NCI-H774 (cell line): ENCODE results near the gene FHAD1.

Source experiments
- DNase-seq: peaks from one replicate; lab custom pipeline; 2025; lab: John Stamatoyannopoulos, UW

The FHAD1 gene

DNA sequence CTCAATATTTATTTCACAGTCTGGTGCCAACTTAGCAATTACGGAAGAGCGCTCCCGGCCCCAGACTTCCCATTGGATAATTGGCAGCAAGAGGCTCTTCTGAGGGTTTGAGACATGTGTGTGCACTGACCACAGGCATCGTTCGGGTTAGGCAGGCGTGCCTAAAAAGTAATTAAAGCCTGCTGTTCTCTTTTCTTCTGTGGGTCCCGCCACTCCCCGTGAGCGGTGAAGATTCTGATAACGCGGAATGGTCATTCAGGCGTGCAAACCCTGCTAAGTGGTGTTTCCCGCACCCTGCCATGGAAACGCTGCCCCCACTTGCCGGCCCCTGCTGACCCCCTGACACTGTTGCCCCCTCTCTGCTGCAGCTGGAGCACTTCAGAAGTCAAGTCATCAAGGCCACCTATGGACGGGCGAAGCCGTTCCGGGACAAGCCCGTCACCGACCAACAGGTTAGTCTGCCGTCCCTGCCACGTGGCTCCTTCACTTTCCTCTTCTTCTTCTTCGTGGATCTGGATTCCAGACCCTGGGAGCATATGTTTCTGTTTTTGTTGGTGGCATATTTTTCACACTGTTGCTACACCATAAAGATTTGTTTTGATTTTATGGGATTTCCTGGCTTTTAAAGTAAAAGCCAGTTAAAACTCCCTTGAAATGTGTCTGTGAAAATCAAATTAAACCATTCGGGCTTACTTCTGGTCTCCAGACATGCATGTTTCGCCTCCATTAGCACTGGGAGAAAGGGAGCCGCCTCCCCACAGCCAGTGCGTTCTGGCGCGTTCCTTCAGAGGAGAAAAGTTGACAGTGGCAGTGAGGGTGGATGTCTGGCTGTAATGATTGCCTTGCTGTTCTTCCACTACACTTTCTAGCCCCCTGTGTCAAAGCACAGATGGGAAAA, 79.9 kb downstream of the FHAD1 start:
- no peak for DNase-seq

DNA sequence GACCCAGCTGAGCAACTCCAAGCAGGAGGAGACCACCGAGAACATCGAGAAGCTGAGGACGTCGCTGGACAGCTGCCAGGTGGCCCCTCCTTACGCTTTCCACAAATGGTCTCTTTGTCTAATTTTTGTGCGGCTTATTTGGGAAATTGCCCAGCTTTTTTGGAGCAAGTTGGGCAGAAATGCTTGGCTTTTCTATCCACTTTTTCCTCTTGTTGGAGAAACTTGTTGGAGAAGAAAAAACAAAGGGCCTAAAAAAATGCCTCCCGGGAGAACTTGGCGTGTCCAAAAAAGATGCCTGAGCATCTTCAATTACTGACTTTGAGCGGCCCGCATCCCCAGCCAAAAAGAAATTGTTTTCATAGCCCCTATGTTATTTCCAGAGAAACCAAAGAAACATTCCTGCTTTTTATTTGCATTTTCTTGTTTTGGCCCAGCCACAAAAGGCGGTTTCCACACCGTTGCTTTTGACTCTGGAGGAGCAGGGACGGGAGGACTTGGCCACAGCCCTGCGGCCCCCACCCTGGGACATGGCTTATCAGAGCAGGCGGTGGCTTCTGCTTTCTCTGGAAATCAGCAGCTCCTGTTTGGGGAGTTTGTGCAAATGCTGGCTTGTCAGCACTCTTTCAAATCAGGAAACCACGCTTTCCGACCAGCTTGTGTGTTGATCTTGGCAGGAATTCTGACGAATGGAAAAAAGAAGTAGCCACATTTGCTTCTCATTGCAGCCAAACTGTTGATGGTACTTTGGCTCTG, 81.5 kb downstream of the FHAD1 start:
- DNase-seq = no peak

DNA sequence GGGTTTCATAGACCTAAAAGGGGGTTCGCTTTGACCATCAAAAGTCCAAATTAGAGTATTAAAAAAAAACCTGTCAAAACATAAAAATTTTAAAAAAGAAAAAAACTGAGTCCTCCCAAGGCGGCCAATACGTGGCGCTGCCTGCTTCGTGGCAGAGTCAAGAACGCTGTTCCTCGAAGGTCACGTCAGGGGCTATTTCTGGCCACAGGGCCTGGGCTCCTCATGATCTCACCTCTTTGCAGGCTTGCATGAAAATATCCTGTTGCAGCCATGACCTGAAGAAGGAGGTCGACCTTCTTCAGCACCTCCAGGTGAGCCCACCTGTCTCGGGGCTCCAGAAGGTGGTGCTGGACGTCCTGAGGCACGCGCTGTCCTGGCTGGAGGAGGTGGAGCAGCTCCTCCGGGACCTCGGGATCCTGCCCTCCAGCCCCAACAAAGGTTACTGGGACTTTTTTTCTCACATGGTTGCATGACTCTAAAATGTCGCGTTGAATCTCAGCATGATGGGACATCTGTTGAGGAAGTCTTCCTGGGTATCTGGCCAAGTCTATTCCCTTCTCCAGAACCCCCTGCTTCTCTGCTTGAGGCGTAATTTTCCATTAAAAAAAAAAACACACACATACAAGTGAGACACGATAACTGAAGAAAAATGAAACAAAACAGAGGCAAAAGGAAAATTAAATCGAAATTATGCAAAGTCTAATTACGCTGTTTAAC, 82.2 kb downstream of the FHAD1 start:
- DNase-seq = no peak

DNA sequence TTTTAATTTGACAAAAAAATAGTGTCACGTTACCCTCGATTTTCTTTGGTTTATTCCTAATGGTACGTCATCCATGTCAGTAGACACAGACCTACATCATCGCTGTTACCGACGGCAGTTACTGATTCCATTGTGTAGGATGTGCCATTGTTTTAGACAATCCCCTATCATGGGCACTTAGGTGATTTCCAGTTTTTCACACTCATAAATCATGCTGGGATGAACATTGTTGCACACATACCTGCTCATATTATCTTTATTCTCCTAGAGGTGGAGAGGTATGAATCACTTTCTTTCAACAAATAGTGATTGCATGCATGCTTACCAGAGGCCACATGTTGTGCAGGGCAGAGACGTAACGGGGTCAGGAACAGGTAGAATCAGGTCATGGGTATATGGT, 83.0 kb downstream of the FHAD1 start:
- DNase-seq = no peak

DNA sequence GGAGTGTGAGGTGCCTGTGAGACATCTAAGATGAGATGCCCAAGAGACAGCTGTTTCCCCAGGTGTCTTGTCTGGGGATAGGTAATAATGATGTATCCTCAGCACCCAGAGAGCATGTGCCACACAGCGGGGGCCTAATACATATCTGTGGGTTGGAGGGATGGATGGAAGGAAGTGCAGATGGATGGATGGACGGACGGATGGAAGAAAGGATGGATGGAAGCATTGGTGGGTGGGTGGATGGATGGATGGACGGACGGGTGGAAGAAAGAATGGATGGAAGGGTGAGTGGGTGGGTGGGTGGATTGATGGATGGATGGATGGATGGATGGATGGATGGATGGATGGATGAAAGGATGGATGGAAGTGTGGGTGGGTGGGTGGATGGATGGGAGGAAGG, 84.2 kb downstream of the FHAD1 start:
- no peak for DNase-seq

DNA sequence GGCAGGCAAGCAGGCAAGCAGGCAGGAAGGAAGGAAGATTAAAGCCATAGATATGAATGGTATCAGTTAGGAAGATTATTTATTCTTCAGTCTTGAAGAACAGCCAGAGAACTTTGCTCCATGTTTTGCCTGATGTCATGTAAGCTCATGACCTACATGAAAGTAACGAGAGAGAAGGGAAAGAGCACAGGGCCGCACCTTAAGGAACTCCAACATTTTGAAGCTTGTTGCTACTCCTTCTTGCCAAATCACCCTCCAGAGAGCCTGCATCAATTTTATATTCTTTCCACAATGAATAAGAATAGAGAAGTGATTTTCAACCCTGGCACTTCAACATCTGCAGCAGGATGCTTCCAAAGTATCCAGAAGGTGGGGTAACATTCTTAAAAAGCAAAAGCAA, 84.7 kb downstream of the FHAD1 start:
- no peak for DNase-seq

DNA sequence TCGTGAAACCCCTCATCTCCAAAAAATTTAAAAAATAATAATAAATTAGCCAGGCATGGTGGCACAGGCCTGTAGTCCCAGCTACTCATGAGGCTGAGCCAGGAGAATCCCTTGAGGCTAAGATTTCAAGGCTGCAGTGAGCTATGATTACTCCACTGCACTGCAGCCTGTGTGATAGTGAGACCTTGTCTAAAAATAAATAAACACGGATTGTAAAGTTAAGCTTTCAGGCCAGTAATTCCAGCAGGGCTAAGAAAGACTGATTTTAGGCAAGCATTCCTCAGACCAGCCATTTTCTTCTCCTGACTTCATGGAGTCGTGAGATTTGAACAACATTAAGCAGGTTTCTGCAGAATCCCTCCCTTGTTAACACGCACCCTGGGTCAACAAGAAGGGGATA, 85.5 kb downstream of the FHAD1 start:
- no peak for DNase-seq

DNA sequence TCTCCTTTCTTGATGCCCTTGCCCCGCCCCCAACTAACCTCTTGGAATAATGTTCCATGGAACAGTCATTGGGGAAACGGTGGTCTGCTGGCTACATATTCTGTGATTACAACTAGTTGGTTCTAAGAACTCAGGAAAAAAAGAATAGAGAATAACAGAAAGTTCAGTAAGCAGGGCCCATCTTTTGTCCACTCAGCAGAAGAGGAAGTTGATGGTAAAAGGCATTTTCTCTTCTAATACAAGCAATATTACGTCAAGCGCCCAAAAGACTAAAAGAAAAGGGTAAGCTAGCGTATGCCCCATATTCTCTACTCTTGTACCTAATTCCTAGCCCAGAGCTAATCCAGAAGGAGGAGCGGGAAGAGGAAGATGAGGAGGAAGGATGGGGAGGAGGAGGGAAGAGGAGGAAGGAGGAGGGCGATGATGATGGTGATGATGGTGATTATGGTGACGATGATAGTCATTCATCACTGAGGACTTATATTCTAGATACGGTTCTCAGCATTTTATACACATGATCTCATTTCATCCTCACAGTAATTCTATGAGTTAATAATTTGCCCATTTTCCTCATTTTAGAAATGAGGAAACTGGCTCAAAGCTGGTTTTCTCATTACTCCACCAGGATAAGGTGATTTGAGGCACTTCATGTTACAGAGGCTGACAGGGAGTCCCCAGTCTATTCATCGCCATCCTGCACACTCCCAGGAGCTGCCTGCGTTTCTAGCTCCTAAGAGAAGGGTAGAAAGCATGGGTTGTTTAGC, 86.1 kb downstream of the FHAD1 start:
- no peak for DNase-seq

DNA sequence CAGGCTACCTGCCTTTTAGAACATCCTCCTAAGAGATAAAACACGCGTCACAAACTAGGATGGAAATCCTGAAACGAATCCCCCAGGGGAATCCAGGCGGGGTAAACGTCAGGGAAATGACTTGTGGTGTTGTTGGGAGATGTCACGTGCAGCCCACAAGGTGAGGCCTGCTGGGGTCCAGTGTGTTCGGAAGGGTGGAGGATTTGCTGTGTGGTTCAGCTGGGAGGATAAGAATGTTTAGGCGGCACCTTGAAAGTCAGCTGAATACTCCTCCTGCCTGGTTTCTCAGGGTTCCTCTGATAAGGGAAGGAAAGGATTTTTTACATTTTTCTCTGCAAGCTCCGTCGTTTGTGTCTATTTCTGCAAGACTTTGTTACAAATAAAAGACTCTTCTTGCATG, 88.0 kb downstream of the FHAD1 start:
- DNase-seq = no peak

DNA sequence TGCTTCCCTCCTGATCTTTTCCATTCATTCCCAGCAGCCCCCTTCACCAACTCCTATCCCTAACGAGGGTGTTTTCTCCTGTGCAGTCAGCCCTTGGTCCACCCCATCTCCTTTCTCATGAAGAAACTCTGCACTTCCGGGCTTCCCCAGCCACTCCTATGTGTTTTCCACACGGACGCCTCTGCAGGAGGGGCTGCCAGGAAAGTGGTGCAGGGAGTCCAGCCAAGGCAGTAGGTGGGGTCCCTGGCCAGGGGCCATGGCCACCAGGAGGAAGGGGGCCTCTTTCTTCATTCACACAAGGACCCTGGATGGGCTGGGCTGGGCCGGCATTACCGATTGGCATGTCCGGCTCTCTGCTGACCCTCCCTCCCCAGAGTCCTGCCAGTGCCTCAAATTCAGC, 89.8 kb downstream of the FHAD1 start:
- DNase-seq = no peak

DNA sequence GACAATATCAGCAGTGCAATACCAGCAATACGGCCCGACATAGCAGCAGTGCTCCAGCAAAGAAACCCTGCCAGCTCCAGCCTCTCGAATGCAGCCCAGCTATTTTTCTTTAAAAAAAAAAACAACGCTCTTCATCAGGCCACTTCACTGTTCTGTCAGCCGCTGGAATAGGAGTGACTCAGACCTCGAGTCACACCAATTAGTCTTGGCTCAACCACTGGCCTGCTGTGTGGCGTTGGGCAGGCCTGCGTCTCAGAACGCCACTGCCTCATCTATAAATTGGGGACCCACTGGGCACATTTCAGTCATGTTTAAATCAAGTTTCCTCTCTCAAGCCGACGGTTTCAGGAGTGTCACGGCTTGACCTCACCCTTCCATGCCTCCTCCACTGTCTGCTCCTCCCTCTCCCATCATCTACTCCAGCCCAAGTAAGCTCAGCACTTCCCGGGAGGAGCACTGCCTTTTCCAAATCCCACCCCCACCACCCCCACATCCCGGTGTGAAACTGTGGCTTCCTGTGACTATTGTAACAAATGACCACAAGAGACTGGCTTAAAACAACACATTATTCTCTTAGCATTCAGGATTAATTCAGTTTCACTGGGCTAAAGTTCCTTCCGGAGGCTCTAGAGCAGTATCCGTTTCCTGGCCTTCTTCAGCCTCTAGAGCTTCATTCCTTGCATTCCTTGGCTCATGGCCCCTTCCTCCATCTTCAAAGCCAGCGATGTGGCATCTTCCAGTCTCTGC, 90.8 kb downstream of the FHAD1 start:
- no peak for DNase-seq

DNA sequence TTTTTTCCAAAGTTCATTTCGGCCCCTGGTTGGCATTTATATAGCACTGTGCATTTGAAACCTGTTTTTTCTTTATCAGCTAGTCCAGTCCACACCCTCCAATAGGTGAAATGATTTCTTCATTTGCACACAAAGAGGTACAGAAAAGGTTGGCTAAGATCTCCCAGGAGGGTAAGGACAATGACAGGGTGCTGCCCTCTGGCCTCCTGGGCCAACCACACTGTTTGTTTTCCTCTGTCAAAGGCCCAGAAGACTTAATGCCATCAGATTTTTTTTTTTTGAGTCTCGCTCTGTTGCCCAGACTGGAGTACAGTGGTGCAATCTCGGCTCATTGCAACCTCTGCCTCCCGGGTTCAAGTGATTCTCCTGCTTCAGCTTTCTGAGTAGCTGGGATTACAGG, 92.5 kb downstream of the FHAD1 start:
- no peak for DNase-seq

DNA sequence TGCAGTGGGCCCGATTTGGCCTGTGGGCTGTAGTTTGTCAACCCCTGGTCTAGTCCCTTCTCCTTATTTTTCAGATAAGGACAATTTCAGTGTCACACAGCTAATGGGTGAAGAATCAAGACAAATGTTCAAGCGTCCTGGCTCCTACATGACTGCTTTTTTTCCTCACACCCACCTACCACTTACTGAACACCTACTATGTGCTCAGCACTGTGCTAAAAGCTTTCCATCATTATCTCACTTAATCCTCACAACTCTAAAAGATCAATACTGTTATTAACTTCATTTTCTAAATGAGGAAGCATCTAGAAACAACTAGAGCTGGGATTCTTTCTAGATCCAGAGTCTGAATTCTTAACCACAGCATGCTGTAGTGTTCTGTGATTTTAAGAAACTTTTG, 94.2 kb downstream of the FHAD1 start:
- DNase-seq = no peak

DNA sequence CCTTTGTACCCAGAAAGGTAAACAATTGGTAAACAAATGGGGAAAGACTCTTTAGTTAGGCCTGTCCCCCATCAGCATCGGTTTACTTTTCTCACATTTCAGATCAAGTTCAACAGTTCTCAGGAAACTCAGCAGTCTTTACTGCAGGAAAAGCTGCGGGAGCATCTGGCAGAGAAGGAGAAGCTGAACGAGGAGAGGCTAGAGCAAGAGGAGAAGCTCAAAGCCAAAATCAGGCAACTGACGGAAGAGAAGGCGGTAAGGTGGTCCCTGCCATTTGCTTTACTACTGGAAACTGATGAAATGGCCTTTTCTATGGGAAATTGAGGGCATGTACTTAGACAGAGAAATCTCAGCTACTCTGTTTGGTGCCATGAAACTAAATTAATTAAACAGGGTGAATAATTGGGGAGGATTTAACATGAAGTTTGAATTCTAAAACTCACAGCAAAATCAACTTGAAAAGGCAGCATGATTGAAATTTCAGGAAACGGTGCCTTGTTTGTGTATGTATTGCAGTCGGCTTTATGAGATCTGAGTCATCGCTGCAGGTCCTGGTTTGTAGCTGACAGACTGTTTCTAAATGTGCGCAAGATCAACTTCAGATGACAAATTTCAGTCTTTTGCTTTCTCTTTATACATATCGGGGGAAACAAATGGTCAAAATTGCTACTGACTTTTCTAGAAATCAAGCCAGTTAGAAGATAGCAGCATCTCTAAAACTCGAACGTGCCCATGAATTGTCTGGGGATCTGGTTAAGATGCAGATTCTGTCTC, 94.8 kb downstream of the FHAD1 start:
- DNase-seq = no peak

DNA sequence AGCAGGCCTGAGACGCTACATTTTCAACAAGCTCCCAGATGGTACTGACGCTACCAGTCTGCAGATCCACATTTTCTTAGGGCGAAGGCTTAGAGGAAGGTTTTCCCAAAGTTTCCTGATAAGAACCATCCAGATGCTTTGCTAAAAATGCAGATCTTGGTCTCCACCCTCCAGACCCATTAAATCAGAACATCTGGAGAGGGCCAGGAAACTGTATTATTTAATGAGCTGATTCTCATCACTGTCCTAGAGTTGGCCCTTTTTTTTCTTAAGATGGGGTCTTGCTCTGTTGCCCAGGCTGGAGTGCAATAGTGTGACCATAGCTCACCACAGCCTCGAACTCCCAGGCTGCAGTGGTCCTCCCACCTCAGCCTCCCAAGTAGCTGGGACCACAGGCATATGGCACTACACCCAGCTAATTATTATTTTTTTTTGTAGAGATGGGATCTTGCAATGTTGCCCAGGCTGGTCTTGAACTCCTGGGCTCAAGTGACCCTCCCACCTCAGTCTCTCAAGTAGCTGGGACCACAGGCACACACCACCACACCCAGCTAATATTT, 95.5 kb downstream of the FHAD1 start:
- DNase-seq = no peak

DNA sequence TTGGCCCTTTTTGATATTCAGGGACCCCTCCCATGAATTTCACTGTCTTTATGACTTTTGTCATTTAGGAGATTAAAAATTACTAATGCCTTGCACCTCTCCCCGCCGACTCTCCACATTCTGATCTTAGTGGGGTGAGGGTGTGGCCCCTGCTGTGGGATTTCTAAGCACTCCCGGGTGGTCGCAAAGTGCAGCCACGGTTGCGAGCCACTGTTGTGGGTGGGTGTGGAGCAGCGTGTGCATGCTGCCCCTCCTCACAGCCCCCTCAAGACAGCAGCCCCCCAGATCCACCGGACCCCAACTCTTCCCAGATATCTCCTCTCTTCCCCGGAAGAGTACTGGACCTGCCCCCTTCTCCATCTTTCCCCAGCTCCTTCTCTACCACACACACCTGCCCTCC, 96.1 kb downstream of the FHAD1 start:
- no peak for DNase-seq

DNA sequence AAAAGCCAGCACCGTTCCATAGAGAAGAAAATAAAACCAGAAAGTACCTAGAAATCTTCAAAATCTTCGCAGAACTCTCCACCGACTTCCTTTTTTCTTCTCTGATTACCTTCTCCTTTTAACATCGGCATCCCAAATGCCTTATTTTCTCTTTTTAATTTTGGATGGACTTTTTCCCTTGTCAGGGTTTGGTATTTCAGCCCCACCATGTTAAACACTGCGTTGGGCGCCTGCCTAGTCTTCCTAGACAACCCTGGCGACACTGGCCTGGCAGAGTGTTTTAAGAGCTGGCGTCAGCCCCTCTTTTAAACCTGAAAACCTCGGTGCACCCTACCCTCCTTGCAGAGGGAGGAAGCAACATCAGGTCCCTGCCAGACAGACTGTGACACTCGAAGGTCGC, 96.7 kb downstream of the FHAD1 start:
- no peak for DNase-seq

DNA sequence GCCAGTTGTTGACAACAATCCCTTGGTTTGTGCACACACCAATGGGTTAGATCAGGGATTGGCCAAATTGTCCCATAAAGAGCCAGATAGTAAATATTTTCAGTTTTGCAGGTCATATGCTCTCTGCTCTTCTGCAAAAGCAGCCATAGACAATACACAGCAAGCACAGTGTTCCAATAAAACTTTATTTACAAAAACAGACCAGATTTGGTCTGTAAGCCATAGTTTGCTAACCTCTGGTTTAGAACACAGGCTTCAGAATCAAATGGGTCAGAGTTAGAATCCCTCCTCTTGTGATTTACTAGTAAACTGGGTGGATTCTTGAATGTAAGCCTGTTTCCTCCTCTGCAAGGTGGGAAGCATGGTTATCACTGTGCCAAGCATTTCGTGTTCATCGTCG, 97.4 kb downstream of the FHAD1 start:
- DNase-seq = no peak

DNA sequence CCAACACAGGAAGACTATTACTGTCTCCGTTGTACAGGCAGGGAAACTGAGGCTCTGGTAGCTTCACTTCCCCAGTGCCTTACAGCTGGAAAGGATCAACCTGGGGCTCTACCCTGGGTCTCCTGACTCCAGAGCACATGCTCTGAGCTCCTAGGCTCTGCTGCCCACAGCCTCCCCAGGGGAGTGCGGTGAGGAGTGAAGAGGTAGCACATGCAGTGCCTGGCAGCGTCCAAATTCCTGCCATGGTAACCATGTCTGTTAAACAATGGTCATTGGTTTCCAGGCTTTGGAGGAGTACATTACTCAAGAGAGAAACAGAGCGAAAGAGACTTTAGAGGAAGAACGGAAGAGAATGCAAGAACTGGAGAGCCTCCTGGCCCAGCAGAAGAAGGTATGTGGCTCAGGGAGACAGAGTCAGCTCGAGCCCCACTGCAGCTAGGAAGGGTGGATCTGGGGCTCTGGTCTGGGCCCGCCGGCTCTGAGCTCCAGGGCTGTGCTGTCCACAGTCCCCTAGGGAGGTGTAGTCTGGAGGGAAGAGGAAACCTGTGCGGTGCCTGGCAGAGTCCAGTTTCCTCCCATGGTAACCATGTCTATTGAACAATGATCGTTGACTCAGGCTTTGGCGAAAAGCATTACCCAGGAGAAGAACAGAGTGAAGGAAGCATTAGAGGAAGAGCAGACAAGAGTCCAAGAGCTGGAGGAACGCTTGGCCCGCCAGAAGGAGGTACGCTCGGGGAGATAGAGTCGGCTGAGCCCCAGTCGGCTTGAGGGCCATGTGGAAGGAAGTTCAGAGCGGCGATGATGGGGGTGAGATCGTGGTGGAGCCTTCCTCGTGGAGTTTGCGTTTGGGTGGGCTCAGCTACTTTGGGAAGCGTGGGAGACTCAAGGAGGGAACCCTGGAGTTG, 98.0 kb downstream of the FHAD1 start:
- no peak for DNase-seq
